SU-DHL-6 (cell line): ENCODE data around the gene FAM168B.

Source experiments
- EZH2phosphoT487 ChIP-seq: fragments of 200-600 bp; sonication (generic), shearing (Covaris generic); conservative IDR thresholded peaks from 2 replicates; pipeline ENCODE4 v1.6.1; 2018; ENCODE audit warnings: mild to moderate bottlenecking, antibody characterized with exemption, low read length, moderate library complexity, mixed read lengths
- TF ChIP-seq, protein P1 (sequence below): fragments of 200-600 bp; sonication (generic); IDR thresholded peaks from one replicate; pipeline ENCODE4 v1.5.1; 2017; ENCODE audit warnings: antibody characterized with exemption, mild to moderate bottlenecking, low read length, moderate library complexity; ENCODE audit not compliant: insufficient read depth, poor library complexity, severe bottlenecking

DNA sequence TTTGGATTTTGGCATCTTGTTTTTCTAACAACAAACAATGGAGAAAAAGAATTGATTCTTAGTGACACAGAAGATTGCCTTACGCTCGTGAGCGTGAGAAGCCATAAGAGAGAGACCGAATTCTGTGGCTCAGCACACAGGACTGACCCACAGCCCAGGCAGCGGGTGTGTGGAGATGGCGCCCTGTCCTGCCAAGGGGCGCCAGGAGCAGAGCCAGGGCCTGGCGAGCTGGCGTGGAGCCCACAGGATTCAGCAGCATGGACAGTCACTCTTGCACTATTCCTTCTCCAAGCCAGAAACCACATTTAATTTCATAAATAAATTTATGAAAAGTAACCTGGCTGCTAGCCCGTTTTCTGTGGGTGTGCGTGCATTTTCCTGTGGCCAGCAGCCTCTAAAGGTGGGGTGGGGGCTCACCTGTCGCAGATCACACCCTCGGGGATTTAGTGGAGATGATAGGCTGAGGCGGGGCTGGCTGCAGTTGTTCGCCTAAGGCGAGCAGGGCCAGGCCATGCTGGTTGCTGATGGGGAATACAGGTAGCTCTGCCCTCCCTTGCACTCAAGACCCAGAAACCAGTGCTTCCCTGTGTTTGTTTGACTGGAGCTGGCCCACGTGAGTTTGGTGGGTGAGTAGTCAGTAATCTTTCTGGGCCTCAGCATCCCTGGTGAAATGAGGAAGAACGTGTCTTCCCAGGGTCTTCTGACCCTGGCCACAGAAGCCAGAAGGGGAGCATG is 46.2 kb downstream of the FAM168B start:
- TF ChIP-seq, protein P1, sequence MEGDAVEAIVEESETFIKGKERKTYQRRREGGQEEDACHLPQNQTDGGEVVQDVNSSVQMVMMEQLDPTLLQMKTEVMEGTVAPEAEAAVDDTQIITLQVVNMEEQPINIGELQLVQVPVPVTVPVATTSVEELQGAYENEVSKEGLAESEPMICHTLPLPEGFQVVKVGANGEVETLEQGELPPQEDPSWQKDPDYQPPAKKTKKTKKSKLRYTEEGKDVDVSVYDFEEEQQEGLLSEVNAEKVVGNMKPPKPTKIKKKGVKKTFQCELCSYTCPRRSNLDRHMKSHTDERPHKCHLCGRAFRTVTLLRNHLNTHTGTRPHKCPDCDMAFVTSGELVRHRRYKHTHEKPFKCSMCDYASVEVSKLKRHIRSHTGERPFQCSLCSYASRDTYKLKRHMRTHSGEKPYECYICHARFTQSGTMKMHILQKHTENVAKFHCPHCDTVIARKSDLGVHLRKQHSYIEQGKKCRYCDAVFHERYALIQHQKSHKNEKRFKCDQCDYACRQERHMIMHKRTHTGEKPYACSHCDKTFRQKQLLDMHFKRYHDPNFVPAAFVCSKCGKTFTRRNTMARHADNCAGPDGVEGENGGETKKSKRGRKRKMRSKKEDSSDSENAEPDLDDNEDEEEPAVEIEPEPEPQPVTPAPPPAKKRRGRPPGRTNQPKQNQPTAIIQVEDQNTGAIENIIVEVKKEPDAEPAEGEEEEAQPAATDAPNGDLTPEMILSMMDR = no peak
- no peak for TF ChIP-seq EZH2phosphoT487
